GM10266 (cell line): ENCODE results near the gene BASP1.
"Not testable (repeated sequence)": the region's sequence is repeated elsewhere in the genome, so short reads cannot be mapped to it uniquely, and the experiment has no call there.

ENCODE experiments used
- DNase-seq: peaks from one replicate; pipeline ENCODE4 v3.0.0; 2012; ENCODE audit errors: extremely low spot score
- TF ChIP-seq, protein P1 (sequence below): IDR thresholded peaks from 2 replicates; pipeline ENCODE4 v1.5.1; 2012; ENCODE audit warnings: mild to moderate bottlenecking, low read depth; ENCODE audit not compliant: control insufficient read depth, insufficient read depth; ENCODE audit errors: missing control alignments

Gene BASP1

GRCh38 chr5:17302604-17303003 is 85.2 kb downstream of the BASP1 start:
- TF ChIP-seq, protein P1, sequence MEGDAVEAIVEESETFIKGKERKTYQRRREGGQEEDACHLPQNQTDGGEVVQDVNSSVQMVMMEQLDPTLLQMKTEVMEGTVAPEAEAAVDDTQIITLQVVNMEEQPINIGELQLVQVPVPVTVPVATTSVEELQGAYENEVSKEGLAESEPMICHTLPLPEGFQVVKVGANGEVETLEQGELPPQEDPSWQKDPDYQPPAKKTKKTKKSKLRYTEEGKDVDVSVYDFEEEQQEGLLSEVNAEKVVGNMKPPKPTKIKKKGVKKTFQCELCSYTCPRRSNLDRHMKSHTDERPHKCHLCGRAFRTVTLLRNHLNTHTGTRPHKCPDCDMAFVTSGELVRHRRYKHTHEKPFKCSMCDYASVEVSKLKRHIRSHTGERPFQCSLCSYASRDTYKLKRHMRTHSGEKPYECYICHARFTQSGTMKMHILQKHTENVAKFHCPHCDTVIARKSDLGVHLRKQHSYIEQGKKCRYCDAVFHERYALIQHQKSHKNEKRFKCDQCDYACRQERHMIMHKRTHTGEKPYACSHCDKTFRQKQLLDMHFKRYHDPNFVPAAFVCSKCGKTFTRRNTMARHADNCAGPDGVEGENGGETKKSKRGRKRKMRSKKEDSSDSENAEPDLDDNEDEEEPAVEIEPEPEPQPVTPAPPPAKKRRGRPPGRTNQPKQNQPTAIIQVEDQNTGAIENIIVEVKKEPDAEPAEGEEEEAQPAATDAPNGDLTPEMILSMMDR = no peak
- DNase-seq = no peak

DNA sequence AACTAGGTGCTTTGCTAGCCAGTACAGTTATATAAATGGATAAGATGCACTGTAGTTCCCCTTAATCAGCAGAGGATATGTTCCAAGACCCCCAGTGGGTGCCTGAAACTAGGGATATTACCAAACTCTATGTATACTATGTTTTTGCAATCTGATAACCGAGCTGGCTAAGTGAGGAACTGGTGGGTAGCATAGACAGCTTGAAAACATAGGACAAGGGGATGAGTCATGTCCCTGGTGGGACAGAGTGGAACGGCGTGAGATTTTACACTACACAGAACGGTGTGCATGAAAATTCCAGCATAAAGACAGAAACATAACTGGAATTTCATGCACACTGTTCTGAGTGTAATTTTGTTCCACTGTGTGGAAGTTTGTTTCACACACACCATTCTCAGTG is 86.9 kb downstream of the BASP1 start:
- TF ChIP-seq, protein P1 = no peak
- DNase-seq = no peak

GRCh38 chr5:17305017-17305416 is 87.6 kb downstream of the BASP1 start:
- no peak for DNase-seq
- TF ChIP-seq, protein P1 = no peak

DNA sequence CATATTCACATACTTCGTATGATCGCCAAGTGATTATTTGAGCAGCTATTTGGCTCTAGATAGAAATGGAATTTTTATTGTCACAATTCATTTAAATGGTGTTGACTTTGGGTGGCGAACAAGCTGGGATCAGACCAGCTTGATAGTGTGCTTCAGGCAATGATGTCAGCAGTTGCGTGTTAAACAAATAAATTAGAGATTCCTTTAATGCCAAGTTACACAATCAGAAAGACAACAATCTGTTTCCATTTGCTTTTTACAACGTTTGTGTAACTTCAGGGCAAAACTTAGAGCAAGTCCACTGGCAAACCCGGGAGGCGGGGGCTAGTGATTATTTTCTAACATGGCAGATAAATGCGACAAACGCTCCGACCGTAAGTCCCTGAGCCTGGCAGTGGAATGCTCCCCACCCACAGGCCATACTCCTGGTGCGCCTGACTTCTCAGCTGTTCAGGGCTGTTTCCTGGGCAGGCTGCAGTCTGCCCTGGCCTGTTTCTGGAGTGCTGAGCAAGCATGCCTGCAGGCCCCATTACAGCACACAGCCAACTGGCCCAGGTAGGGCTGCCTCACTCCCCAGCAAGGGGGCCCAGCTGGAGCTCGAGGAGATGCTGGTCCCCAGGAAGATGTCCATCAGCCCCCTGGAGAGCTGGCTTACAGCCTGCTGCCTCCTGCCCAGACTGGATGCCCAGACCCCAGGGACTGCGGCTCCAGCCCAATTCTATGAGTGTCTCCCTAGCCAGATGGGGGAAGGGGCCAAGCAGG is 88.7 kb downstream of the BASP1 start:
- TF ChIP-seq, protein P1 = no peak
- no peak for DNase-seq

DNA sequence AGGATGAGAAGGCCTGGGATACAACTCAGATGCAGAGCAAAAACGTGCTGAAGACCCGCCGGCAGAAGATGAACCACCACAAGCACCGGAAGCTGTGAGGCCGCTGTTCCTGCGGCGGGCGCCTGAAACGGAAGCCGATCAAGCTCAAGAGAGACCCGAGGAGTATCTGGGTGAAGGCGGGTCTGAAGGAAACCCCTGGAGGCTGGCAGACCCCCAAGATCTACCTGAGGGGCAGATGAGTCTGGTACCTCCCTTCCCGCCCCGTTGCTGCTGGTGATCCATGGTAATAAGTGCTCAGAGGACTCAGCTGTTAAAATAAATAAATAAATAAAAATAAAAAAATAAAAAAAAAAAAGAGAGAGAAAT is 89.3 kb downstream of the BASP1 start:
- TF ChIP-seq, protein P1 = no peak
- DNase-seq = no peak

DNA sequence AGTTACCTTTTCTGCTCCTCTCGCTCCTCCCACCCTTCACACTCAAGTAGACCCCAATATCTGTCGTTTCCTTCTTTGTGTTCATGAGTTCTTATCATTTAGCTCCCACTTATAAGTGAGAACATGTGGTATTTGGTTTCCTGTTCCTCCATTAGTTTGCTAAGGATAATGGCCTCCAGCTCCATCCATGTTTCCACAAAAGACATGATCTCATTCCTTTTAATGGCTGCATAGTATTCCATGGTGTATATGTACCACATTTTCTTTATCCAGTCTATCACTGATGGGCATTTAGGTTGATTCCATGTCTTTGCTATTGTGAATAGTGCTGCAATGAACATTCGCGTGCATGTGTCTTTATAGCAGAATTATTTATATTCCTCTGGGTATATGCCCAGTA is 90.0 kb downstream of the BASP1 start:
- not testable (repeated sequence) for DNase-seq

DNA sequence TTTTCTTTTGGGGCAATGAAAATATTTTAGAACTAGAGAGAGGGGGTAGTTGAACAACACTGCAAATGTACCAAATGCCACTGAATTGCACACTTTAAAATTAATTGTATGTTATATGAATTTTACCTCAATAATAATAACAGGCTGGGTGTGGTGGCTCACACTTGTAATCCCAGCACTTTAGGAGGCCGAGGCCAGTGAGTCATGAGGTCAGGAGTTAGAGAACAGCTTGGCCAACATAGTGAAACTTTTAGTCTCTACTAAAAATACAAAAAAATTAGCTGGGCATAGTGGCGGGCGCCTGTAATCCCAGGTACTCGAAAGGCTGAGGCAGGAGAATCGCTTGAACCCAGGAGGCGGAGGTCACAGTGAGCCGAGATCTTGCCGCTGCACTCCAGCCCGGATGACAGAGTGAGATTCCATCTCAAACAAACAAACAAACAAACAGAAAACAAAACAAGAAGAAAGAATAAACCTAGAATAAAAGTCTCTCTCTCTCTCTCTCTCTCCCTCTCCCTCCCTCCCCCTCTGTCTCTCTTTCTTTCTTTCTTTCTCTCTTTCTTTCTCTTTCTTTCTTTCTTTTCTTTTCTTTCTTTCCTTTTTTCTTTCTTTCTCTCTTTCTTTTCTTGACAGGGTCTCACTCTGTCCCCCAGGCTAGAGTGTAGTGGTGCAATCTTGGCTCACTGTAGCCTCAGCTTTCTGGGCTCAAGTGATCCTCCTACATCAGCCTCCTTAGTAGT is 91.1 kb downstream of the BASP1 start:
- no peak for DNase-seq
- TF ChIP-seq, protein P1 = no peak
